Right renal pelvis (tissue), 4 donors: ENCODE measurements around the gene CT45A2. TPM values are rescaled to one million over a fixed set of nuclear protein-coding genes. Genes with fewer than 3 reads are reported as not detected.
"Not testable (repeated sequence)": the region's sequence is repeated elsewhere in the genome, so short reads cannot be mapped to it uniquely, and the experiment has no call there.

Experiments
- DNase-seq, 4 donors: peaks; one replicate each; pipeline ENCODE4 v3.0.0-alpha.2; 2013; ENCODE audit warnings: low read depth in 4 of 4, low spot score in 3 of 4, missing footprints in 1 of 4
- polyA plus RNA-seq, 4 donors: library from polyadenylated mRNA; unstranded; fragments of 120-200 nt; gene quantifications; one replicate each; pipeline ENCODE4 v1.2.1, GENCODE V29; 2013; ENCODE audit not compliant: insufficient read length in 4 of 4

CT45A2 gene
- polyA plus RNA-seq = not detected

- DNase-seq = not testable (repeated sequence)
Measured at GRCh38 chrX:135819912-135820311, at the start of gene CT45A2. CT45A2 (minus strand) TSS chrX:135820012; CDS start chrX:135816265, 3,747 bp downstream.

- DNase-seq = not testable (repeated sequence)
Measured at GRCh38 chrX:135854438-135854837, 34.6 kb upstream of the CT45A2 start, which contains the start of gene CT45A8. CT45A8 (minus strand) TSS chrX:135854538; CDS start chrX:135850783, 3,755 bp downstream.

- not testable (repeated sequence) for DNase-seq
Measured at GRCh38 chrX:135837180-135837579, 17.4 kb upstream of the CT45A2 start, which contains the start of gene CT45A7. CT45A7 (minus strand) TSS chrX:135837280; CDS start chrX:135833533, 3,747 bp downstream.

GRCh38 chrX:135802687-135803086 lies 17.1 kb downstream of the CT45A2 start, which contains the start of gene CT45A6:
CT45A6 (minus strand) TSS chrX:135802787; CDS start chrX:135798993, 3,794 bp downstream.
- not testable (repeated sequence) for DNase-seq

GRCh38 chrX:135785403-135785802 lies 34.4 kb downstream of the CT45A2 start, which contains the start of gene CT45A5:
CT45A5 (minus strand) TSS chrX:135785503; CDS start chrX:135781729, 3,774 bp downstream.
- DNase-seq = not testable (repeated sequence)

GRCh38 chrX:135768091-135768490 lies 51.7 kb downstream of the CT45A2 start, which contains the start of gene CT45A3:
CT45A3 (minus strand) TSS chrX:135768191; CDS start chrX:135764444, 3,747 bp downstream.
- not testable (repeated sequence) for DNase-seq

Other genes starting within 250 kb of the CT45A2 start
- not detected for gene CT45A1, start 106.4 kb downstream of the CT45A2 start, polyA plus RNA-seq
- not detected for gene CT45A3, start 51.8 kb downstream of the CT45A2 start, polyA plus RNA-seq
- gene CT45A5, start 34.5 kb downstream of the CT45A2 start, polyA plus RNA-seq = not detected
- gene CT45A6, start 17.2 kb downstream of the CT45A2 start, polyA plus RNA-seq = not detected
- under 1 TPM in 1 of 4 donors, not detected in 3; 0.12 TPM for gene CT45A7, start 17.3 kb upstream of the CT45A2 start, polyA plus RNA-seq
- gene CT45A8, start 34.5 kb upstream of the CT45A2 start, polyA plus RNA-seq = not detected
- not detected for gene CT45A9, start 51.8 kb upstream of the CT45A2 start, polyA plus RNA-seq
- not detected for gene CT45A10, start 73.4 kb upstream of the CT45A2 start, polyA plus RNA-seq
- gene SAGE1, start 73.7 kb upstream of the CT45A2 start, polyA plus RNA-seq = not detected
- gene MMGT1, start 154.0 kb upstream of the CT45A2 start, polyA plus RNA-seq = 10 to 100 TPM; 27.0 to 34.3 (median 32.8) TPM
- gene SLC9A6, start 165.4 kb upstream of the CT45A2 start, polyA plus RNA-seq = 10 to 100 TPM; 14.6 to 21.4 (median 18.1) TPM